Sigmoid colon (tissue), 4 donors: ENCODE measurements around the gene TIMM13.

ENCODE experiments used
- EP300 ChIP-seq, 4 donors: sonication (generic); formaldehyde crosslinking; IDR thresholded peaks; one replicate each; pipeline ENCODE4 v1.6.1; 2017; ENCODE audit warnings: antibody characterized with exemption in 4 of 4
- POLR2A ChIP-seq, 2 donors: fragments of 450-650 bp; IDR thresholded peaks; one replicate each; pipeline ENCODE4 v1.6.1; 2016; ENCODE audit warnings: antibody characterized with exemption in 2 of 2, mild to moderate bottlenecking in 2 of 2, moderate library complexity in 2 of 2
- POLR2AphosphoS5 ChIP-seq, 4 donors: sonication (generic); formaldehyde crosslinking; IDR thresholded peaks; one replicate each; pipeline ENCODE4 v1.6.1; 2017; ENCODE audit warnings: antibody characterized with exemption in 4 of 4
- TF ChIP-seq, protein P1 (sequence below), 4 experiments: fragments of 450-650 bp in 3 of 4; fragments of 200-600 bp in 1 of 4; IDR thresholded peaks; one replicate each; pipeline ENCODE4 v1.5.1; 2016 to 2019; ENCODE audit warnings: antibody characterized with exemption in 4 of 4, mild to moderate bottlenecking in 3 of 4, moderate library complexity in 2 of 4

DNA sequence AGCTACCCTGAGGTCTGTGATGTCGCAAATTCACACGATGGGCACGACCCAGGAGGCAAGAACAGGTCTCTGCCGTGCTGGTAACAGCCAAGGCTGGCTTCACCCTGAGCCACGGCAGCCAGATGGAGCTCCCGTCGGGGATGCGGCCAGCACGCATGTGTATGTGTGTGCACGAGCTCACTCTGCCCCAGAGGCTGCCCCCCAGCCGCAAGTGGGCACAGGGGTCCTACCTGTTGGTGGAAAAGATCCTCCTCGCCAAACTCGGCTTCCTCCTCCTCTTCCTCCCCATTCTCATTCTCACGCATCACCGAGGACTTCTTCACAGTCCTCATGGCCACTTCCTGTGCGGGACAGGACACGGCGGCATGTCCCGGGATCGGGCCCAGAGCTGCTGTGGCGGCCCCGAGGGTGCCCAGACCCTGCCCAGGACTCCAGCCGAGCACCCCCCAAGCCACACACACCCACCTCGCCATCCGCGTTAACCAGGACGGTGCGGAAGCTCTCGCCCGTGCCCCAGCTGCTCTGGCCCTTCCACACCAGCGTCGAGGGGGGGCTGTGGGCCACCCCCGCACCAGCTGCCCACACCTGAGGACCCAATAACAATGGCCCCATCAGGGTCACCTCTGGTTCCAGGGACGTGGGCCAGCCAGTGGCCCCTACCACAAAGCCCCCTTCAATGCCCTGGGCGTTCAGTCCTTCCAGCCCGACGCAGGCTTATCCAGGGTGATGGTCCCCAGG, 4.1 kb upstream of the TIMM13 start:
- TF ChIP-seq, protein P1, sequence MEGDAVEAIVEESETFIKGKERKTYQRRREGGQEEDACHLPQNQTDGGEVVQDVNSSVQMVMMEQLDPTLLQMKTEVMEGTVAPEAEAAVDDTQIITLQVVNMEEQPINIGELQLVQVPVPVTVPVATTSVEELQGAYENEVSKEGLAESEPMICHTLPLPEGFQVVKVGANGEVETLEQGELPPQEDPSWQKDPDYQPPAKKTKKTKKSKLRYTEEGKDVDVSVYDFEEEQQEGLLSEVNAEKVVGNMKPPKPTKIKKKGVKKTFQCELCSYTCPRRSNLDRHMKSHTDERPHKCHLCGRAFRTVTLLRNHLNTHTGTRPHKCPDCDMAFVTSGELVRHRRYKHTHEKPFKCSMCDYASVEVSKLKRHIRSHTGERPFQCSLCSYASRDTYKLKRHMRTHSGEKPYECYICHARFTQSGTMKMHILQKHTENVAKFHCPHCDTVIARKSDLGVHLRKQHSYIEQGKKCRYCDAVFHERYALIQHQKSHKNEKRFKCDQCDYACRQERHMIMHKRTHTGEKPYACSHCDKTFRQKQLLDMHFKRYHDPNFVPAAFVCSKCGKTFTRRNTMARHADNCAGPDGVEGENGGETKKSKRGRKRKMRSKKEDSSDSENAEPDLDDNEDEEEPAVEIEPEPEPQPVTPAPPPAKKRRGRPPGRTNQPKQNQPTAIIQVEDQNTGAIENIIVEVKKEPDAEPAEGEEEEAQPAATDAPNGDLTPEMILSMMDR (IDR thresholded peaks at IDR 0.05) = no peak
- TF ChIP-seq EP300 (IDR thresholded peaks at IDR 0.05) (no peak), POLR2A (IDR thresholded peaks at IDR 0.05) (no peak), POLR2AphosphoS5 (IDR thresholded peaks at IDR 0.05) (no peak)
